Neural cell (in vitro differentiated cells): ENCODE measurements around the gene LRR1. TPM values are rescaled to one million over a fixed set of nuclear protein-coding genes. Genes with fewer than 3 reads are reported as not detected.

Experiments used
- H2AFZ ChIP-seq: fragments of 200-600, 300-800 bp; sonication (generic), shearing (Covaris generic); 2 replicates; pipeline ENCODE4 v1.6.0; 2014; ENCODE audit warnings: low read depth, mild to moderate bottlenecking, antibody characterized with exemption, low read length, moderate library complexity
- H3F3A ChIP-seq: fragments of 200-600 bp; shearing (Covaris generic); 2 replicates; pipeline ENCODE4 v1.6.1; 2016; ENCODE audit warnings: mild to moderate bottlenecking, moderate library complexity, mixed read lengths, antibody characterized with exemption, low read length; ENCODE audit not compliant: insufficient read depth, poor library complexity, severe bottlenecking
- H3K27ac ChIP-seq: fragments of 200-600, 300-800 bp; sonication (generic), shearing (Covaris generic); 2 replicates; pipeline ENCODE4 v1.5.1; 2014; ENCODE audit warnings: mild to moderate bottlenecking, low read length, moderate library complexity
- H3K27me3 ChIP-seq: fragments of 300-800, 200-600 bp; sonication (generic), shearing (Covaris generic); 2 replicates; pipeline ENCODE4 v1.6.0; 2014; ENCODE audit warnings: mild to moderate bottlenecking, low read depth, low read length, moderate library complexity; ENCODE audit not compliant: insufficient read depth
- H3K36me3 ChIP-seq: fragments of 300-800, 200-600 bp; sonication (generic), shearing (Covaris generic); 2 replicates; pipeline ENCODE4 v1.5.1; 2014; ENCODE audit warnings: mild to moderate bottlenecking, antibody characterized with exemption, low read length, moderate library complexity; ENCODE audit not compliant: insufficient read depth
- H3K4me2 ChIP-seq: fragments of 300-800, 200-600 bp; sonication (generic), shearing (Covaris generic); 2 replicates; pipeline ENCODE4 v1.6.0; 2014; ENCODE audit warnings: mild to moderate bottlenecking, low read length
- H3K4me3 ChIP-seq: fragments of 300-800, 200-600 bp; sonication (generic), shearing (Covaris generic); 2 replicates; pipeline ENCODE4 v1.5.1; 2014; ENCODE audit warnings: mild to moderate bottlenecking, low read length, moderate library complexity
- H3K79me2 ChIP-seq: fragments of 200-600 bp; shearing (Covaris generic); replicated peaks from 2 replicates; pipeline ENCODE4 v1.6.0; 2014; ENCODE audit warnings: mild to moderate bottlenecking, low read length, moderate library complexity; ENCODE audit not compliant: insufficient read depth
- H3K9ac ChIP-seq: fragments of 300-800, 200-600 bp; sonication (generic), shearing (Covaris generic); 2 replicates; pipeline ENCODE4 v1.6.1; 2016; ENCODE audit warnings: mild to moderate bottlenecking, low read length, mixed read lengths
- H3K9me2 ChIP-seq: fragments of 200-600 bp; shearing (Covaris generic); 2 replicates; pipeline ENCODE4 v1.6.1; 2016; ENCODE audit warnings: mild to moderate bottlenecking, low read length, mixed read lengths; ENCODE audit not compliant: insufficient read depth
- H3K9me3 ChIP-seq: fragments of 200-600, 300-800 bp; sonication (generic), shearing (Covaris generic); 2 replicates; pipeline ENCODE4 v1.6.1; 2016; ENCODE audit warnings: mild to moderate bottlenecking, mixed run types, low read length, moderate library complexity, mixed read lengths
- H4K20me1 ChIP-seq: fragments of 200-600 bp; shearing (Covaris generic); 2 replicates; pipeline ENCODE4 v1.6.1; 2016; ENCODE audit warnings: mild to moderate bottlenecking, mixed run types; ENCODE audit not compliant: insufficient read depth
- CTCF ChIP-seq: fragments of 450-650 bp; IDR thresholded peaks from 2 replicates; pipeline ENCODE4 v1.5.1; 2014; ENCODE audit warnings: antibody characterized with exemption, mild to moderate bottlenecking, moderate library complexity; ENCODE audit not compliant: poor library complexity, severe bottlenecking
- EP300 ChIP-seq: fragments of 450-650 bp; conservative IDR thresholded peaks from 2 replicates; pipeline ENCODE4 v1.6.1; 2014; ENCODE audit warnings: antibody characterized with exemption, mild to moderate bottlenecking, moderate library complexity; ENCODE audit not compliant: poor library complexity, severe bottlenecking
- EZH2 ChIP-seq: fragments of 200-600, 300-800 bp; shearing (Covaris generic), sonication (generic); IDR thresholded peaks from 2 replicates; pipeline ENCODE4 v1.6.1; 2014; ENCODE audit warnings: antibody characterized with exemption, low read length, borderline replicate concordance, mild to moderate bottlenecking; ENCODE audit not compliant: insufficient read depth, poor library complexity, severe bottlenecking
- MXI1 ChIP-seq: fragments of 450-650 bp; conservative IDR thresholded peaks from 2 replicates; pipeline ENCODE4 v1.6.1; 2014; ENCODE audit warnings: antibody characterized with exemption, mild to moderate bottlenecking; ENCODE audit not compliant: poor library complexity, severe bottlenecking
- POLR2AphosphoS5 ChIP-seq: IDR thresholded peaks from 2 replicates; pipeline ENCODE4 v1.6.1; 2012
- RAD21 ChIP-seq: fragments of 450-650 bp; conservative IDR thresholded peaks from 2 replicates; pipeline ENCODE4 v1.6.1; 2014; ENCODE audit warnings: antibody characterized with exemption, mild to moderate bottlenecking, moderate library complexity
- REST ChIP-seq: IDR thresholded peaks from 2 replicates; pipeline ENCODE4 v1.6.1; 2012; ENCODE audit warnings: borderline replicate concordance
- SMC3 ChIP-seq: fragments of 450-650 bp; conservative IDR thresholded peaks from 2 replicates; pipeline ENCODE4 v1.6.1; 2014; ENCODE audit warnings: antibody characterized with exemption, mild to moderate bottlenecking, moderate library complexity; ENCODE audit not compliant: poor library complexity
- TAF1 ChIP-seq: IDR thresholded peaks from 2 replicates; pipeline ENCODE4 v1.6.1; 2012; ENCODE audit warnings: low read depth
- polyA plus RNA-seq: library from polyadenylated mRNA; depleted of rRNA; stranded (reverse); fragments of >200 nt; gene quantifications from 2 replicates; pipeline ENCODE4 v1.2.3, GENCODE V29; 2014
- small RNA-seq, 3 experiments: library from RNA; depleted of rRNA; stranded (forward); fragments of <200 nt; gene quantifications; one replicate each; pipeline ENCODE3, GENCODE V24; 2012

LRR1 gene
- polyA plus RNA-seq, 1 donor from 2014 or later = 4.4 TPM

- Histone ChIP-seq H3K27ac (no peak overlapping the region), H3K4me2 (no peak overlapping the region), H4K20me1 (no peaks in the 10 kb centered on the region), H2AFZ (no peak overlapping the region), H3K79me2 (no peaks in the 10 kb centered on the region), H3K4me3 (no peak overlapping the region), H3K9me3 (no peaks in the 10 kb centered on the region), H3F3A (no peaks in the 10 kb centered on the region), H3K9me2 (no peaks in the 10 kb centered on the region), H3K9ac (no peak overlapping the region), H3K27me3 (no peaks in the 10 kb centered on the region), H3K36me3 (no peaks in the 10 kb centered on the region)
- TF ChIP-seq POLR2AphosphoS5 = no peak
- TF ChIP-seq REST = no peak
- TF ChIP-seq RAD21 = no peak
- TF ChIP-seq MXI1 = no peak
- no peak for TF ChIP-seq SMC3
- no peak for TF ChIP-seq EZH2
- no peak for TF ChIP-seq EP300
- TF ChIP-seq TAF1 = no peak
- TF ChIP-seq CTCF = no peak
Observed at GRCh38 chr14:49659526-49660455, 61.1 kb downstream of the LRR1 start.

Small RNAs within 50 kb of the gene (small RNA-seq; reads per million reads assigned to genes)
- gene AL139099.3 (0 reads per million in 3 experiments), gene AL139099.4 (0 reads per million in 3 experiments), gene RF00019 (0 to 1.2 (median 0) reads per million in 3 experiments), gene RNA5SP384 (0 reads per million in 3 experiments)

Other genes with a start within 250 kb of the LRR1 start
- 6,695 and 7,007 TPM in 2 replicates for gene RPS29, start 12.6 kb upstream of the LRR1 start, polyA plus RNA-seq
- gene RPL36AL, start 21.7 kb downstream of the LRR1 start, polyA plus RNA-seq = 130 and 147 TPM in 2 replicates
- gene MGAT2, start 21.9 kb downstream of the LRR1 start, polyA plus RNA-seq = 23.7 and 24.7 TPM in 2 replicates
- 37.2 and 41.6 TPM in 2 replicates for gene DNAAF2, start 36.3 kb downstream of the LRR1 start, polyA plus RNA-seq
- 2.8 and 7.9 TPM in 2 replicates for gene POLE2, start 89.3 kb downstream of the LRR1 start, polyA plus RNA-seq
- 5.2 and 6.5 TPM in 2 replicates for gene KLHDC1, start 94.2 kb downstream of the LRR1 start, polyA plus RNA-seq
- gene KLHDC2, start 169.2 kb downstream of the LRR1 start, polyA plus RNA-seq = 290 and 305 TPM in 2 replicates